HCT116 (cell line): ENCODE measurements around the gene SYT3. TPM values are rescaled to one million over a fixed set of nuclear protein-coding genes. Genes with fewer than 3 reads are reported as not detected.

ENCODE experiments used
- ATAC-seq: fragments of 200-7000 bp; cut with Tn5 transposase; 2 replicates; pipeline ENCODE4 v1.9.1; 2020; ENCODE audit warnings: mild to moderate bottlenecking, moderate library complexity
- BruUV-seq: library from RNA; stranded (reverse); fragments of 400-500 nt; replicated peaks from 2 replicates; lab custom pipeline; 2021; lab: Mats Ljungman, UMichigan
- CTCF ChIA-PET: fragments of 300-600 bp; sonication (Branson Sonifier 250); formaldehyde crosslinking; loops from one replicate; lab custom pipeline; 2021; ENCODE audit warnings: antibody characterized with exemption; lab: Charles Lee
- POLR2A ChIA-PET: fragments of 300-600, 350-600 bp; sonication (Branson Sonifier 250); formaldehyde crosslinking; loops from one replicate; lab custom pipeline; 2021; ENCODE audit warnings: antibody characterized with exemption; lab: Charles Lee
- RAD21 ChIA-PET, 2 experiments: fragments of 300-600 bp; sonication (Branson Sonifier 250); formaldehyde crosslinking; loops; one replicate each; lab custom pipeline; 2023; ENCODE audit warnings: low total read pairs in 2 of 2; ENCODE audit not compliant: uncharacterized antibody in 2 of 2, unreplicated experiment in 2 of 2, low non-redundant PET in 1 of 2; lab: Charles Lee
- DNase-seq: peaks from one replicate; pipeline ENCODE4 v3.0.0-alpha.2; 2010; ENCODE audit warnings: low read depth, low spot score
- H2AFZ ChIP-seq: fragments of 200-600 bp; shearing (Covaris generic), sonication (generic); 2 replicates; pipeline ENCODE4 v1.6.1; 2017; ENCODE audit warnings: low read depth, mixed run types, mixed read lengths, antibody characterized with exemption, low read length; ENCODE audit not compliant: poor library complexity, severe bottlenecking
- H3K27ac ChIP-seq: 2 replicates; pipeline ENCODE4 v1.5.1; 2012; ENCODE audit warnings: low read depth, low read length
- H3K27me3 ChIP-seq: fragments of 200-600 bp; sonication (generic); 2 replicates; pipeline ENCODE4 v1.6.1; 2016; ENCODE audit warnings: mixed run types, low read length, mixed read lengths; ENCODE audit not compliant: insufficient read depth
- H3K36me3 ChIP-seq, 2 experiments: fragments of 200-500 bp in 1 of 2; fragments of 200-600 bp in 1 of 2; sonication (Bioruptor generic) in 1 of 2; sonication (generic) in 1 of 2; 2 replicates each; pipeline versions ENCODE4 v1.5.1 to v1.6.1; 2014 to 2016; ENCODE audit warnings: low read length in 2 of 2, inconsistent platforms in 1 of 2, mixed read lengths in 1 of 2, mixed run types in 1 of 2; ENCODE audit not compliant: insufficient read depth in 2 of 2, control insufficient read depth in 1 of 2
- H3K4me1 ChIP-seq, 2 experiments: fragments of 200-600 bp in 1 of 2; sonication (generic) in 1 of 2; 2 replicates each; pipeline versions ENCODE4 v1.5.1 to v1.6.1; 2012 to 2017; ENCODE audit warnings: low read length in 2 of 2, inconsistent platforms in 1 of 2, mild to moderate bottlenecking in 1 of 2, mixed read lengths in 1 of 2, mixed run types in 1 of 2, moderate library complexity in 1 of 2; ENCODE audit not compliant: insufficient read depth in 2 of 2, control insufficient read depth in 1 of 2
- H3K4me2 ChIP-seq: fragments of 200-600 bp; sonication (generic); 2 replicates; pipeline ENCODE4 v1.6.1; 2017; ENCODE audit warnings: mixed run types, low read length, mixed read lengths
- H3K4me3 ChIP-seq, 2 experiments: fragments of 200-600 bp in 1 of 2; sonication (generic) in 1 of 2; replicated peaks in 1 of 2; 2 replicates each; pipeline ENCODE4 v1.5.1; 2011 to 2016; ENCODE audit warnings: low read length in 2 of 2, control low read depth in 1 of 2, low read depth in 1 of 2, mild to moderate bottlenecking in 1 of 2, mixed read lengths in 1 of 2, mixed run types in 1 of 2
- H3K79me2 ChIP-seq: fragments of 200-600 bp; sonication (generic); 2 replicates; pipeline ENCODE4 v1.6.1; 2017; ENCODE audit warnings: mild to moderate bottlenecking, mixed run types, low read length, moderate library complexity, mixed read lengths; ENCODE audit not compliant: insufficient read depth
- H3K9ac ChIP-seq: fragments of 200-600 bp; sonication (generic); 2 replicates; pipeline ENCODE4 v1.6.1; 2016; ENCODE audit warnings: low read length, mixed read lengths
- H3K9me2 ChIP-seq: fragments of 200-600 bp; sonication (generic), shearing (Covaris generic); 2 replicates; pipeline ENCODE4 v1.6.1; 2017; ENCODE audit warnings: mixed run types, mild to moderate bottlenecking, moderate library complexity; ENCODE audit not compliant: insufficient read depth
- H3K9me3 ChIP-seq, 2 experiments: fragments of 200-500 bp in 1 of 2; fragments of 200-600 bp in 1 of 2; sonication (Bioruptor generic) in 1 of 2; sonication (generic) in 1 of 2; 2 replicates each; pipeline ENCODE4 v1.6.1; 2014 to 2017; ENCODE audit warnings: low read length in 2 of 2, mixed read lengths in 2 of 2, inconsistent platforms in 1 of 2, low read depth in 1 of 2, mild to moderate bottlenecking in 1 of 2, mixed run types in 1 of 2, moderate library complexity in 1 of 2; ENCODE audit not compliant: control insufficient read depth in 1 of 2, insufficient read depth in 1 of 2
- H4K20me1 ChIP-seq: fragments of 200-600 bp; sonication (generic), shearing (Covaris generic); 2 replicates; pipeline ENCODE4 v1.6.1; 2017; ENCODE audit warnings: mixed run types, mild to moderate bottlenecking, moderate library complexity; ENCODE audit not compliant: insufficient read depth
- CTCF ChIP-seq, 3 experiments: fragments of 200-600 bp in 1 of 3; sonication (generic) in 1 of 3; IDR thresholded peaks in 2 of 3; conservative IDR thresholded peaks in 1 of 3; 2 replicates each; pipeline ENCODE4 v1.5.1; 2012 to 2017; ENCODE audit warnings: low read depth in 2 of 3, low read length in 2 of 3, antibody characterized with exemption in 1 of 3, borderline replicate concordance in 1 of 3, control low read depth in 1 of 3, mild to moderate bottlenecking in 1 of 3, mixed read lengths in 1 of 3, mixed run types in 1 of 3, moderate library complexity in 1 of 3; ENCODE audit not compliant: insufficient read depth in 1 of 3
- FOSL1 ChIP-seq: IDR thresholded peaks from 2 replicates; pipeline ENCODE4 v1.6.1; 2012; ENCODE audit warnings: low read depth
- JUND ChIP-seq: IDR thresholded peaks from 2 replicates; pipeline ENCODE4 v1.6.1; 2012
- POLR2A ChIP-seq: IDR thresholded peaks from 2 replicates; pipeline ENCODE4 v1.7.0; 2011; ENCODE audit warnings: borderline replicate concordance; ENCODE audit not compliant: insufficient read depth, insufficient read length; ENCODE audit errors: extremely low read depth
- RAD21 ChIP-seq: IDR thresholded peaks from 2 replicates; pipeline ENCODE4 v1.6.1; 2012; ENCODE audit warnings: low read depth, mild to moderate bottlenecking
- REST ChIP-seq: IDR thresholded peaks from 2 replicates; pipeline ENCODE4 v1.6.1; 2012; ENCODE audit warnings: low read depth
- SRF ChIP-seq: IDR thresholded peaks from 2 replicates; pipeline ENCODE4 v1.6.1; 2012; ENCODE audit warnings: low read depth
- ZBTB33 ChIP-seq: IDR thresholded peaks from 2 replicates; pipeline ENCODE4 v1.6.1; 2011; ENCODE audit warnings: mild to moderate bottlenecking, low read length, moderate library complexity; ENCODE audit not compliant: insufficient replicate concordance; ENCODE audit errors: extremely low read depth
- intact Hi-C: fragments of 100-400 bp; cut with micrococcal nuclease; formaldehyde crosslinking; loops from 2 replicates; pipeline ENCODE4 v1.10.0; 2022
- total RNA-seq: library from RNA; stranded (reverse); gene quantifications from one replicate; pipeline ENCODE4 v1.2.1, GENCODE V29; 2021; ENCODE audit not compliant: unreplicated experiment
- TF ChIP-seq, protein P1 (sequence below): IDR thresholded peaks from 2 replicates; pipeline ENCODE4 v1.6.1; 2012

Gene SYT3
- total RNA-seq, 1 experiment from 2014 or later: 4.6 TPM

- TF ChIP-seq ZBTB33 (no peak), RAD21 (no peak), FOSL1 (no peak), SRF (no peak), REST (no peak)
Observed at GRCh38 chr19:50636317-50637085, 3.2 kb downstream of the SYT3 start (continued).

- RAD21 ChIA-PET: no interaction called here
- no TSS peak for BruUV-seq
- Histone ChIP-seq H3K27ac (no peak overlapping the region), H3K79me2 (no peaks in the 10 kb centered on the region), H2AFZ (no peak overlapping the region), H3K36me3 (no peaks in the 10 kb centered on the region), H3K9me2 (no peaks in the 10 kb centered on the region), H3K27me3 (peaks cover 12% of the 10 kb centered on the region; the same call in 1 of the 2 replicates), H3K9me3 (peaks cover 7% of the 10 kb centered on the region in 2 experiments; a peak in 2 of 4 replicates), H3K4me2 (no peak overlapping the region), H3K9ac (no peak overlapping the region), H4K20me1 (no peaks in the 10 kb centered on the region), H3K4me3 (no peak overlapping the region), H3K4me1 (peaks cover 0 to 1% of the 10 kb centered on the region in 2 experiments; a peak in 1 of 4 replicates)
- ATAC-seq (no peak), DNase-seq (no peak)
- POLR2A ChIA-PET: no interaction called here
- CTCF ChIA-PET: no interaction called here
- TF ChIP-seq, protein P1, sequence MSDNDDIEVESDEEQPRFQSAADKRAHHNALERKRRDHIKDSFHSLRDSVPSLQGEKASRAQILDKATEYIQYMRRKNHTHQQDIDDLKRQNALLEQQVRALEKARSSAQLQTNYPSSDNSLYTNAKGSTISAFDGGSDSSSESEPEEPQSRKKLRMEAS: no peak
- no peak for TF ChIP-seq JUND
- TF ChIP-seq CTCF (IDR thresholded peaks at IDR 0.05 in 2 of 3, conservative IDR thresholded peaks at IDR 0.05 in 1 of 3; ENCODE audit: borderline replicate concordance in 1 of 3, insufficient read depth in 1 of 3, low read depth in 2 of 3, low read length in 2 of 3): no peak
- no peak for TF ChIP-seq POLR2A
- TF ChIP-seq SRF: no peak
- intact Hi-C loops: no loop called here
Observed at GRCh38 chr19:50633973-50634372, 5.7 kb downstream of the SYT3 start.
